ENCODE data around the gene TMEM191C. TPM values are rescaled to one million over a fixed set of nuclear protein-coding genes. Genes with fewer than 3 reads are reported as not detected.
"Not testable (repeated sequence)": the region's sequence is repeated elsewhere in the genome, so short reads cannot be mapped to it uniquely, and the experiment has no call there.

The TMEM191C gene
- total RNA-seq: under 1 TPM in 1 of 2 donors, not detected in 1; 0.33 TPM

GRCh38 chr22:21467337-21468193, at the start of gene TMEM191C:
Gene TMEM191C (plus strand): TSS chr22:21467387. CDS start chr22:21467460, 73 bp downstream.
- no CpG with 5 or more reads among the region's 74 CpGs for WGBS, 2 donors
- DNase-seq; H3K9me3 ChIP-seq; H3K36me3 ChIP-seq (replicated peaks in 1 of 2; ENCODE audit: insufficient read depth in 1 of 2, low read depth in 2 of 2); H3K4me1 ChIP-seq; intact Hi-C loops (cut with DNase I); ATAC-seq; H3K4me3 ChIP-seq; H3K27me3 ChIP-seq: not testable (repeated sequence)
- peak within 1 kb of the TSS in 1 of 4 donors; percentile 79 for H3K27ac ChIP-seq

DNA sequence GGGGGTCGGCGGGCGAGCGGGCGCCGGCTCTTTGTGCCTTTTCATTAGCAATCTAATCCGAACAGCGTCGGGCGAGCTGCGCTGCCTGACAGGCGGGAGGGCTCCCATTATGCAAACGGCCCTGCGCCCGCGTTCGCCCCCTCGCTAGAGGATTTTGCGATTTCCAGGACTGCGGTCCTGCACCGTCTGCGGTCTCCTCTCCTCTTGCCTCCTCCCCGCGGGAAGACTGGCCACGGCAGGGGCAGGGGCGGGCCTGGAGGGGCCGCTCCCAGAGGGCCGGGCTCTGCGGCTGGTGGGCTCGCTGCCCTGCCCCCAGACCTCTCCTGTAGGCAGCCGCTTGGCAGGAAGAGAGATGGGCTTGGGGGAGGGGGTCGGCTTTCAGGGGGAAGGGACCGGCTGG, 49.3 kb upstream of the TMEM191C start:
- H3K27ac ChIP-seq; H3K9me3 ChIP-seq; H3K36me3 ChIP-seq (replicated peaks in 1 of 2; ENCODE audit: insufficient read depth in 1 of 2, low read depth in 2 of 2); H3K4me3 ChIP-seq; H3K4me1 ChIP-seq; H3K27me3 ChIP-seq; intact Hi-C loops (cut with DNase I): not testable (repeated sequence)
- 0% methylated on average over 12 to 19 of the region's 33 CpGs for WGBS, 2 donors
- peak in 3 of 4 donors; percentile 11 to 30 (median 29) for DNase-seq
- ATAC-seq: peak; percentile 28

- peak in 1 of 4 donors; percentile 11 for DNase-seq
- ATAC-seq; H3K27ac ChIP-seq; H3K36me3 ChIP-seq (replicated peaks in 1 of 2; ENCODE audit: insufficient read depth in 1 of 2, low read depth in 2 of 2); H3K27me3 ChIP-seq; H3K9me3 ChIP-seq; H3K4me3 ChIP-seq; H3K4me1 ChIP-seq; intact Hi-C loops (cut with DNase I): not testable (repeated sequence)
- WGBS, 2 donors: 100% methylated on average over 3 to 4 of the region's 15 CpGs
These were observed 48.1 kb upstream of the TMEM191C start for GRCh38 chr22:21418974-21419638.

DNA sequence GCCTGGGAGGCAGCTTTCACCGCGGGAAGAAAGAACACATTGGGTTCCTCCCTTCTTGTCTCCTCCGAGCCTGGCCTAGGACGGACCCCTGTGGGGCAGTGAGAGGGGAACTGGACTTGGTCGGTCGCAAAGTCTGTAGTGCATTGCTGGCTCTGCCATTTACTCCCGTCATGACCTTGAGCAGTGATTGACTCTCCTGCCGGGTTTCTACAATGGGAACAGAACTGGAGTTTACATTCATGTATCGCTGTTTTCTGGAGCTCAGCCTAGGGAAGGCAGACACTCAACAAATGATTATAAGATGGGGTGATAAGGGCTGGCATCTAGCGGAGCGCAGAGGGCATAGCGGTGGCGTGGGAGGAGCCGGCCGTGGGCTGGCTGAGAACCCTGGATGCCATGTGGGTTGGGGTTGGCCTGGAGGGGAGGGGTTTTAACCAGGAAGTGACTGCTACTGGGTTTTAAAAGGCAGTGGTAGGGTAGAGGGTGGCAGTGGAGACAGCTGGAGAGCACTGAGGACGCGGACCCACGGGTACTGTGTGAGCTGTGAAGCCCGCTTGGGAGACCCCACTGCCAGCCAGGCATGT, 46.9 kb upstream of the TMEM191C start:
- H3K27ac ChIP-seq; H3K4me3 ChIP-seq; H3K4me1 ChIP-seq; H3K27me3 ChIP-seq; intact Hi-C loops (cut with DNase I); H3K9me3 ChIP-seq; H3K36me3 ChIP-seq (replicated peaks in 1 of 2; ENCODE audit: insufficient read depth in 1 of 2, low read depth in 2 of 2): not testable (repeated sequence)
- ATAC-seq (peak; percentile 49), DNase-seq (peak; percentile 14 to 45 (median 27))
- 0 to 3% methylated on average over 2 to 5 of the region's 19 CpGs for WGBS, 2 donors

DNA sequence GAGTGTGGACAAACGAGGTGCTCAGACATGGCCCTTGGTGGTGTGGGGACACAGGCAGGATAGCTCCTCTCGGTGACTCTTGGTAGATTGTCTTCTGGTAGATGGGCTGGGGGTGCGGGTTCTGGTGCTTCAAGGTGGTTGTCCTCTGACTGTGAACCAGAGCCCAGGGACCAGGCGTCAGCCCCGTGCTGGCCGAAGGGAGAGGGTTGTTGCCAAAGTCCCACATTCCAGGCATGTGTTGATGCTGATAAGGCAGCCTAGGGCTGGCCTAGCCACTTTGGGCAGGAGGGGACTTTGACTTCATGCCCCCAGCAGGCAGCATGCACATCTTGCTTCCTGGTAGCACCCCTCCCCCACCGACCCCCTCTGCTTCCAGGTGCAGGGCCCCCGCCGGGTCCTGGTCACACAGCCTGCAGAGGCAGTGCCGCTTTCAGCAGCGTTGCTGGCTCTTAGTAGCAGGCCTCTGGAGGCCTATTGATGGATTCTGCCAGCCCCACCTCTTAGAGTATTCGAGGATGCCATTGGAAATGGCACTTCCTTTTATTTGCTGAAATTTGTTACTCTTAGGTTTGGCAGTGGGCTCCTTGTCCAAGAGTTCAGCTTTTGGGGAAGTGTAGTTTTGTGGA, 43.0 kb upstream of the TMEM191C start:
- H3K4me3 ChIP-seq; H3K4me1 ChIP-seq; H3K27ac ChIP-seq; H3K9me3 ChIP-seq; H3K36me3 ChIP-seq (replicated peaks in 1 of 2; ENCODE audit: insufficient read depth in 1 of 2, low read depth in 2 of 2); DNase-seq; H3K27me3 ChIP-seq; intact Hi-C loops (cut with DNase I): not testable (repeated sequence)
- WGBS, 2 donors: no CpG with 5 or more reads among the region's 12 CpGs
- ATAC-seq: peak; percentile 36

GRCh38 chr22:21434378-21435233, 32.6 kb upstream of the TMEM191C start:
- H3K4me1 ChIP-seq; ATAC-seq; H3K27me3 ChIP-seq; DNase-seq; H3K4me3 ChIP-seq; H3K27ac ChIP-seq; intact Hi-C loops (cut with DNase I); H3K9me3 ChIP-seq; H3K36me3 ChIP-seq (replicated peaks in 1 of 2; ENCODE audit: insufficient read depth in 1 of 2, low read depth in 2 of 2): not testable (repeated sequence)
- WGBS, 2 donors: no CpG with 5 or more reads among the region's 15 CpGs

DNA sequence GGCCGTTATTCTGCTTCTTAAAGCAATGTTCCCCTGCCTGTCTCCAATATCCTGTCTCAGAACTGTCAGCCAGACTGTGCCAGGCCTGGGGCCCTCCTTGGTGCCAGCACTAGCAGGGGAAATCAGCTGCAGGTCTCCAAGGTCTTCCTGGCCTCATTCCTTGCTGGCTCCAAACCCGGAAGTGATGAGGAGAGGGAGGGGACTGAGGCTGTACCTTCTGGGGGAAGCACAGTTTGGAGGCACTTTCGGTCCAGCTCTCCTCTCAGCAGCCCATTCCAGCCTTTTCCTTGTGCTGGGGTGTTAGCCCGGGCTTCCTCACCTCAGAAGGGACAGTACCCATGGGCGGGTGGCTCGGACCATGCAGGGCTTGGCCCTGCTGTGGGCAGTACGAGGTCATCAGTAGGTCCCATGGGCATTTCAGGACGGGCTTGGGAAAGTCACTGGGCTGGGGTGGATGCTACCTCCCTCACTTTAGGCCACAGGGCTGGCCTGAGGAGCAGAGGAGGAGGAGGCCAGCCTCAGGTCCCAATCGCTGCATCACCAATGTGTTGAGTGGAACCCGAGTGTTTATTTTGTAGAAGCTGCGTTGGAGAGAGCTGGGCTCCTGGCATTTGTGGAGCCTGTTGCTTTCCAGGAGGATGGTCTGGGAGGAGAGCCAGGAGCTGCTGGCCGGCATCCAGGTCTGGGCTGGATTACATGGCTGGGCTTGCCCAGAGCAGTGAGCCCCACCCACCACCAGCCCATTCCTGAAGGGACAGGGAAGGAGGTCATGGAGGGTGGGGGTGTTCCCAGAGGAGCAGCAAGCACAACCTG, 31.0 kb upstream of the TMEM191C start:
- H3K27ac ChIP-seq: peak overlapping the region in 2 of 4 donors; percentile 36 to 70
- H3K27me3 ChIP-seq; H3K36me3 ChIP-seq (replicated peaks in 1 of 2; ENCODE audit: insufficient read depth in 1 of 2, low read depth in 2 of 2); H3K4me3 ChIP-seq; intact Hi-C loops (cut with DNase I); H3K4me1 ChIP-seq; H3K9me3 ChIP-seq: not testable (repeated sequence)
- ATAC-seq (peak; percentile 79), DNase-seq (peak in 2 of 4 donors; percentile 5 to 11)
- no CpG with 5 or more reads among the region's 12 CpGs for WGBS, 2 donors

DNA sequence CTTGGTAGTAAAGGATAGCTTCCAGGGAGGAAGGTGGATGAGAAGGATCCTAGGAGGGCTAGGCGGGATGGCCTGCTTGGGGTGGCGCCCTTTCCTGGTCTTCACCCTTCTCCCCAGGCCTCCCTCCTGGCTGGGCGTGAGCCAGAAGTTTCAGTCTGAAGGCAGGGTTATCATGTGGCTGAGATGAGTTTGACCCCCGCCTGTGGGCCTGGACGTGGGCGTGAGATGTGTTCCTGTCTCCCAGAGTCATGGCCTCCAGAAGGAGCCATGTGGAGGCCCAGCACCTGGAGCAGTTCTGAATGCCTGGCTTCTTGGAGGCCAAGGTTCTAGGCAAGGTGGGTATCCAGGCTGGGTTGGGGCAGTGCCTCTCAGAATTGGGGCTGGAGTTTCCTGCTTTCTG, 29.2 kb upstream of the TMEM191C start:
- H3K27ac ChIP-seq; intact Hi-C loops (cut with DNase I); H3K36me3 ChIP-seq (replicated peaks in 1 of 2; ENCODE audit: insufficient read depth in 1 of 2, low read depth in 2 of 2); H3K4me1 ChIP-seq; H3K4me3 ChIP-seq; H3K9me3 ChIP-seq; DNase-seq; ATAC-seq; H3K27me3 ChIP-seq: not testable (repeated sequence)
- 94% methylated on average over 3 to 5 of the region's 6 CpGs for WGBS, 2 donors

DNA sequence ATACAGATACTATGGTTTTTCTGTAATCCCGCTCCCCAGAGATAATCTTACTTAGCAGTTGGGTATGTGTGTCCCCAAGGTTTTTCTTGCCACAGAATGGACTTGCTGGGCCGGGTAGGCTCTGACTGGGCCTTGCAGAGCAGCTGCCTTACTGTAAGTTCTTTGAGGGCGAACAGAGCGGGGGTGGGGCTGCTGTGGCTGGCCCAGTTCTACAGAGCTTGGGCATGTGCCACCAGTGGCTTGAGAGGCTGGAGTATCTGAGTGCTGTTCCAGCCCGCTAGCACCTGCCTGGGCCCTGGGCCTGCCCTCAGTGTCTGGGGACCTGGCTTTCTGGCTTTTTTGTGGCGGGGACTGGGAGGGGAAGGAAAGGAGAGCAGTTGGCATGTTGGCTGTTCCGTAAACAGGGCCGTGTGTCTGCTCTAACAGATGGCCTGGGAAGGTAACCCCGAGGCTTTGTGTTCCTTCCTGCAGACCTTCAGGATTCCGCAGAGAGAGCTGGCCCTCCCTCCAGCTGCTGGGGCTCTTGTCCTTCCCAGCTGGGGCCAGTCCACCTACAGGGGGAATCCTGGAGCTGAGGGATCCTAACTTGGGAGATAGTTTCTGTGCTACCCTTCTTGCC, 27.1 kb upstream of the TMEM191C start:
- DNase-seq; intact Hi-C loops (cut with DNase I); H3K4me3 ChIP-seq; H3K36me3 ChIP-seq (replicated peaks in 1 of 2; ENCODE audit: insufficient read depth in 1 of 2, low read depth in 2 of 2); H3K27ac ChIP-seq; H3K27me3 ChIP-seq; H3K9me3 ChIP-seq: not testable (repeated sequence)
- peak; percentile 29 for ATAC-seq
- H3K4me1 ChIP-seq: peaks cover 15% of the 10 kb centered on the region
- WGBS, 2 donors: no CpG with 5 or more reads among the region's 10 CpGs

- intact Hi-C loops (cut with DNase I); H3K27me3 ChIP-seq; DNase-seq; H3K4me3 ChIP-seq; H3K36me3 ChIP-seq (replicated peaks in 1 of 2; ENCODE audit: insufficient read depth in 1 of 2, low read depth in 2 of 2); H3K27ac ChIP-seq; H3K9me3 ChIP-seq: not testable (repeated sequence)
- peaks cover 15% of the 10 kb centered on the region for H3K4me1 ChIP-seq
- peak; percentile 89 for ATAC-seq
- WGBS, 2 donors: no CpG with 5 or more reads among the region's 16 CpGs
These were observed 26.5 kb upstream of the TMEM191C start for GRCh38 chr22:21440676-21441075.
